GM12878 (cell line): Measurements from ENCODE around the gene SLC2A14. TPM values are rescaled to one million over a fixed set of nuclear protein-coding genes. Genes with fewer than 3 reads are reported as not detected.

Experiments
- ATAC-seq: fragments of 200-7000 bp; cut with Tn5 transposase; 3 replicates; pipeline ENCODE4 v1.9.1; 2020; ENCODE audit warnings: mild to moderate bottlenecking, moderate library complexity
- BruUV-seq: library from RNA; stranded (reverse); fragments of 400-500 nt; replicated peaks from 2 replicates; lab custom pipeline; 2021; lab: Mats Ljungman, UMichigan
- CTCF ChIA-PET: fragments of 300-600 bp; sonication (Branson Sonifier 250); formaldehyde crosslinking; extraction: SDS; loops from one replicate; lab custom pipeline; 2021; ENCODE audit warnings: inconsistent platforms; lab: Yijun Ruan, JAX
- POLR2A ChIA-PET: fragments of 350-600 bp; formaldehyde crosslinking; extraction: SDS; loops from one replicate; lab custom pipeline; 2021; ENCODE audit warnings: inconsistent platforms; lab: Charles Lee
- RAD21 ChIA-PET: fragments of 300-600 bp; sonication (Branson Sonifier 250); formaldehyde crosslinking; loops from one replicate; lab custom pipeline; 2023; ENCODE audit warnings: antibody characterized with exemption; ENCODE audit not compliant: unreplicated experiment; lab: Charles Lee
- SMC1A ChIA-PET: fragments of 300-600 bp; sonication (Branson Sonifier 250); formaldehyde crosslinking; loops from one replicate; lab custom pipeline; 2023; ENCODE audit not compliant: unreplicated experiment, uncharacterized antibody; lab: Charles Lee
- DNase-seq: peaks from one replicate; pipeline ENCODE4 v3.0.0-alpha.2; 2011; ENCODE audit warnings: low read depth, low spot score
- FAIRE-seq: peaks from 3 replicates; lab custom pipeline; 2011; peaks lifted over from hg19 to GRCh38; lab: Jason Lieb, UNC
- H2AFZ ChIP-seq: 2 replicates; pipeline ENCODE4 v1.6.0; 2011; ENCODE audit warnings: low read depth, low read length, control low read depth; ENCODE audit not compliant: control insufficient read depth
- H3K27ac ChIP-seq: 2 replicates; pipeline ENCODE4 v1.5.1; 2011; ENCODE audit warnings: control low read depth; ENCODE audit not compliant: control insufficient read depth, insufficient read depth
- H3K27me3 ChIP-seq, 2 experiments: replicated peaks in 1 of 2; 2 replicates each; pipeline versions ENCODE4 v1.6.0 to v1.6.1; 2011; ENCODE audit warnings: low read length in 1 of 2; ENCODE audit not compliant: control insufficient read depth in 2 of 2, insufficient read depth in 2 of 2
- H3K36me3 ChIP-seq, 2 experiments: 2 replicates each; pipeline ENCODE4 v1.5.1; 2011; ENCODE audit warnings: low read length in 1 of 2; ENCODE audit not compliant: control insufficient read depth in 2 of 2, insufficient read depth in 2 of 2
- H3K4me1 ChIP-seq: 2 replicates; pipeline ENCODE4 v1.6.1; 2011; ENCODE audit warnings: mild to moderate bottlenecking, low read length, moderate library complexity, mixed read lengths; ENCODE audit not compliant: control insufficient read depth, insufficient read depth
- H3K4me2 ChIP-seq: 2 replicates; pipeline ENCODE4 v1.6.0; 2011; ENCODE audit warnings: control low read depth; ENCODE audit not compliant: control insufficient read depth, insufficient read depth
- H3K4me3 ChIP-seq: fragments of 200-600 bp; sonication (generic); 2 replicates; pipeline ENCODE4 v1.5.1; 2016
- H3K79me2 ChIP-seq: 2 replicates; pipeline ENCODE4 v1.6.0; 2011; ENCODE audit warnings: low read length; ENCODE audit not compliant: control insufficient read depth, insufficient read depth
- H3K9ac ChIP-seq: 2 replicates; pipeline ENCODE4 v1.8.0; 2011; ENCODE audit warnings: low read length, control low read depth, mixed read lengths; ENCODE audit not compliant: control insufficient read depth, insufficient read depth
- H3K9me3 ChIP-seq: replicated peaks from 3 replicates; pipeline ENCODE4 v1.5.1; 2011; ENCODE audit warnings: mild to moderate bottlenecking, low read length; ENCODE audit not compliant: control insufficient read depth, insufficient read depth
- H4K20me1 ChIP-seq: 2 replicates; pipeline ENCODE4 v1.6.0; 2011; ENCODE audit not compliant: control insufficient read depth, insufficient read depth
- BCL11A ChIP-seq: IDR thresholded peaks from 2 replicates; pipeline ENCODE4 v1.6.1; 2011; ENCODE audit warnings: low read depth, low read length
- CEBPZ ChIP-seq: fragments of 150-350 bp; IDR thresholded peaks from 2 replicates; pipeline ENCODE4 v1.6.1; 2016; ENCODE audit warnings: low read depth, low read length
- NBN ChIP-seq: fragments of 450-650 bp; IDR thresholded peaks from 2 replicates; pipeline ENCODE4 v1.6.1; 2016
- NFYB ChIP-seq: IDR thresholded peaks from 2 replicates; pipeline ENCODE4 v1.6.1; 2011; ENCODE audit warnings: low read depth, mild to moderate bottlenecking, low read length, improper control_type of control experiment, moderate library complexity; ENCODE audit not compliant: insufficient read depth
- NR2C1 ChIP-seq: fragments of 450-650 bp; IDR thresholded peaks from 2 replicates; pipeline ENCODE4 v1.6.1; 2017; ENCODE audit warnings: antibody characterized with exemption, mild to moderate bottlenecking, moderate library complexity
- POLR2AphosphoS2 ChIP-seq: IDR thresholded peaks from 2 replicates; pipeline ENCODE4 v1.6.1; 2011; ENCODE audit warnings: low read depth, mild to moderate bottlenecking, low read length, improper control_type of control experiment, moderate library complexity
- TCF3 ChIP-seq: IDR thresholded peaks from 2 replicates; pipeline ENCODE4 v1.6.1; 2012; ENCODE audit warnings: low read depth, mild to moderate bottlenecking, low read length, borderline replicate concordance; ENCODE audit not compliant: insufficient read depth
- YBX1 ChIP-seq: fragments of 450-650 bp; IDR thresholded peaks from 2 replicates; pipeline ENCODE4 v1.6.1; 2016; ENCODE audit warnings: antibody characterized with exemption
- ZNF274 ChIP-seq: IDR thresholded peaks from one replicate; pipeline ENCODE4 v1.8.0; 2011; ENCODE audit not compliant: insufficient read length, insufficient read depth
- WGBS: methylation state at CpG from one replicate; pipeline ENCODE4 v1.1.6; 2016; ENCODE audit warnings: low lambda C conversion rate; ENCODE audit not compliant: insufficient replicate concordance, insufficient coverage; ENCODE audit errors: missing lambda C conversion rate; 5-methylcytosine and 5-hydroxymethylcytosine counted together
- in situ Hi-C: fragments of 300-500 bp; cut with MboI; formaldehyde crosslinking; loops from 9 replicates; pipeline ENCODE4 v1.14.3; 2018; ENCODE audit warnings: mixed read lengths
- intact Hi-C: fragments of 100-400 bp; cut with micrococcal nuclease; formaldehyde crosslinking; loops from one replicate; pipeline ENCODE4 v1.14.2; 2022; ENCODE audit not compliant: unreplicated experiment
- polyA plus RNA-seq, 11 experiments: library from polyadenylated mRNA; depleted of rRNA in 4 of 11; unstranded in 6 of 11; stranded (reverse) in 5 of 11; fragments of >200 nt; fragmentation: Nextera tagmentation in 4 of 11; fragmentation: Illumina TruSeq in 1 of 11; extraction: Ambion mirVana in 4 of 11; extraction: Trizol in 1 of 11; gene quantifications; 1 replicate in 1 of 11; 2 replicates in 10 of 11; pipeline versions ENCODE4 v1.2.1 to v1.2.3, GENCODE V29; 2011 to 2016; ENCODE audit warnings: inconsistent platforms in 2 of 11, missing spikeins in 2 of 11, low read depth in 1 of 11
- total RNA-seq, 4 experiments: library from RNA; depleted of rRNA in 3 of 4; stranded (reverse); fragments of >200 nt in 3 of 4; fragmentation: Illumina TruSeq in 1 of 4; extraction: Trizol in 1 of 4; gene quantifications; 2 replicates each; pipeline versions ENCODE4 v1.2.1 to v1.2.3, GENCODE V29; 2013 to 2021
- TF ChIP-seq, protein P1 (sequence below): fragments of 450-650 bp; IDR thresholded peaks from 2 replicates; pipeline ENCODE4 v1.6.1; 2016; ENCODE audit warnings: mild to moderate bottlenecking

SLC2A14 gene
- total and polyA plus RNA-seq, 10 of the 15 experiments (the other 5 are each of a cell fraction or from before 2014, with no cell fraction given): 0.05 to 0.69 (median 0.19) TPM; not detected in 1

GRCh38 chr12:7917392-7918267, 44.9 kb upstream of the SLC2A14 start:
- H3K4me3 ChIP-seq: no peak overlapping the region

DNA sequence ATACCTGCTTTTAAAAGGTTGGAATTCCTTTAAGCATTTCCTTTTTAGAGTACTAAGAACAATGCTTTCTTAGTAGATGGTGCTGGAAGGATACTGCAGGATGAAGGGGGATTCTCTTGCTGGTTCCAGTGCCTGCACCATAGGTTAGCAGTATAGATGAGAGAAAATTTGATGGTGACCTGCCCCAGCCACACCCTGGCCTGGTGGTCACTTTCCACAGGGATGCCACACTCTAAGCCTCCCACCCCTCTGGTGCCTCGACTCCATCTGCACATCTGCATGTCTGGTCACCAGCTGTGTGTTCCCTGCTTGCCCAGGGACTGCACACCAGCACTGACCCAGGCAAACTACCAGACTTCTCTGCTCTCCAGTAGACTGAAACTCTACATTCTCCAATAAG, 44.2 kb upstream of the SLC2A14 start:
- ChIA-PET RAD21 (no interaction called here), POLR2A (no interaction called here), CTCF (no interaction called here), SMC1A (no interaction called here)
- in situ Hi-C loops: no loop called here
- no peak overlapping the region for H3K27ac ChIP-seq
- H2AFZ ChIP-seq: no peak overlapping the region
- no peaks in the 10 kb centered on the region for H4K20me1 ChIP-seq
- H3K4me2 ChIP-seq: no peak overlapping the region
- H3K27me3 ChIP-seq: no peaks in the 10 kb centered on the region
- no peaks in the 10 kb centered on the region for H3K4me1 ChIP-seq
- no peak for FAIRE-seq
- no TSS peak for BruUV-seq
- no peak overlapping the region for H3K9ac ChIP-seq
- no peaks in the 10 kb centered on the region for H3K79me2 ChIP-seq
- H3K9me3 ChIP-seq: no peaks in the 10 kb centered on the region
- H3K4me3 ChIP-seq: no peak overlapping the region
- intact Hi-C loops: no loop called here
- ATAC-seq: peak; percentile 14; the same call in 1 of the 3 replicates
- DNase-seq: no peak
- H3K36me3 ChIP-seq: peaks cover 0 to 12% of the 10 kb centered on the region in 2 experiments; a peak in 2 of 4 replicates
- WGBS: 25% methylated on average over 1 of the region's 1 CpG
- TF ChIP-seq ZNF274: no peak
- TF ChIP-seq POLR2AphosphoS2: no peak
- no peak for TF ChIP-seq CEBPZ
- TF ChIP-seq, protein P1, sequence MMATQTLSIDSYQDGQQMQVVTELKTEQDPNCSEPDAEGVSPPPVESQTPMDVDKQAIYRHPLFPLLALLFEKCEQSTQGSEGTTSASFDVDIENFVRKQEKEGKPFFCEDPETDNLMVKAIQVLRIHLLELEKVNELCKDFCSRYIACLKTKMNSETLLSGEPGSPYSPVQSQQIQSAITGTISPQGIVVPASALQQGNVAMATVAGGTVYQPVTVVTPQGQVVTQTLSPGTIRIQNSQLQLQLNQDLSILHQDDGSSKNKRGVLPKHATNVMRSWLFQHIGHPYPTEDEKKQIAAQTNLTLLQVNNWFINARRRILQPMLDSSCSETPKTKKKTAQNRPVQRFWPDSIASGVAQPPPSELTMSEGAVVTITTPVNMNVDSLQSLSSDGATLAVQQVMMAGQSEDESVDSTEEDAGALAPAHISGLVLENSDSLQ: no peak
- no peak for TF ChIP-seq NBN
- no peak for TF ChIP-seq YBX1
- TF ChIP-seq NFYB: no peak
- no peak for TF ChIP-seq BCL11A
- TF ChIP-seq TCF3: no peak

More at GRCh38 chr12:7917392-7918267, 44.9 kb upstream of the SLC2A14 start:
- no peak for FAIRE-seq
- POLR2A ChIA-PET: no interaction called here
- no peaks in the 10 kb centered on the region for H4K20me1 ChIP-seq
- no peak for TF ChIP-seq NR2C1
- TF ChIP-seq, all 136 proteins: peak for 0
- H3K79me2 ChIP-seq: no peaks in the 10 kb centered on the region
- H3K36me3 ChIP-seq: peaks cover 0 to 12% of the 10 kb centered on the region in 2 experiments; a peak in 2 of 4 replicates
- intact Hi-C loops (no loop called here), in situ Hi-C loops (no loop called here)
- no peak overlapping the region for H3K27ac ChIP-seq
- no peaks in the 10 kb centered on the region for H3K27me3 ChIP-seq
- H3K4me1 ChIP-seq: no peaks in the 10 kb centered on the region
- SMC1A ChIA-PET: interaction anchor here (0.6 to 1.4 kb wide), 3 partner anchors 11 to 16 kb away, joined by 3 to 4 read pairs (median 3); no protein-coding TSS in a partner anchor
- DNase-seq: no peak
- CTCF ChIA-PET: interaction anchor here (0.5 to 6.7 kb wide), 2 partner anchors 15 to 1006 kb away, joined by 3 to 31 read pairs; no protein-coding TSS in a partner anchor
- H3K9me3 ChIP-seq: no peaks in the 10 kb centered on the region
- no peak overlapping the region for H3K9ac ChIP-seq
- no peak for ATAC-seq
- RAD21 ChIA-PET: interaction anchor here (1.2 kb wide), 1 partner anchor 15 kb away, joined by 7 read pairs; no protein-coding TSS in a partner anchor
- BruUV-seq: no TSS peak
- H3K4me2 ChIP-seq: no peak overlapping the region
- H2AFZ ChIP-seq: no peak overlapping the region
- 96% methylated on average over 19 of the region's 19 CpGs for WGBS
